ENCODE data around the gene ELOVL5. TPM values are rescaled to one million over a fixed set of nuclear protein-coding genes. Genes with fewer than 3 reads are reported as not detected.
"Not testable (repeated sequence)": the region's sequence is repeated elsewhere in the genome, so short reads cannot be mapped to it uniquely, and the experiment has no call there.

The ELOVL5 gene
- polyA plus RNA-seq, 3 donors: 38.8 to 302 (median 104) TPM

DNA sequence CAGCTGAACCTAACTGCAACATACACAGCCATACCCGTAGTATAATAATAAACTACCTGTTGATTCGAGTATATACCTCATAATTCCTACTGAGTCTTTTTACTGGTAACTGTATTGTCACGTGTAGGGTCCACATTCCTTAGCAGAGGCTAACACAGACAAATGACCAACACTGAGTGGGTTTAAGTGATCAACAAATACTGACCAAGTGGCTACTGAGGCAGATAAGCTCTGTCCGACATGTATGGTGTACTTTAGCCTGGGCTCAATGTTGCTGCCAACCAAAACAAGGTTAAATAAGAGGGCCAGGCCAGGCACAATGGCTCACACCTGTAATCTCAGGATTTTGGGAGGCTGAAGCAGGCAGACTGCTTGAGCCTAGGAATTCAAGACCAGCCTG is 12.7 kb downstream of the ELOVL5 start:
- no peak overlapping the region for H3K27ac ChIP-seq (ENCODE audit: low read depth, low read length)
- 63 to 82% (median 74%) methylated on average over 4 of the region's 4 CpGs for WGBS, 3 donors

DNA sequence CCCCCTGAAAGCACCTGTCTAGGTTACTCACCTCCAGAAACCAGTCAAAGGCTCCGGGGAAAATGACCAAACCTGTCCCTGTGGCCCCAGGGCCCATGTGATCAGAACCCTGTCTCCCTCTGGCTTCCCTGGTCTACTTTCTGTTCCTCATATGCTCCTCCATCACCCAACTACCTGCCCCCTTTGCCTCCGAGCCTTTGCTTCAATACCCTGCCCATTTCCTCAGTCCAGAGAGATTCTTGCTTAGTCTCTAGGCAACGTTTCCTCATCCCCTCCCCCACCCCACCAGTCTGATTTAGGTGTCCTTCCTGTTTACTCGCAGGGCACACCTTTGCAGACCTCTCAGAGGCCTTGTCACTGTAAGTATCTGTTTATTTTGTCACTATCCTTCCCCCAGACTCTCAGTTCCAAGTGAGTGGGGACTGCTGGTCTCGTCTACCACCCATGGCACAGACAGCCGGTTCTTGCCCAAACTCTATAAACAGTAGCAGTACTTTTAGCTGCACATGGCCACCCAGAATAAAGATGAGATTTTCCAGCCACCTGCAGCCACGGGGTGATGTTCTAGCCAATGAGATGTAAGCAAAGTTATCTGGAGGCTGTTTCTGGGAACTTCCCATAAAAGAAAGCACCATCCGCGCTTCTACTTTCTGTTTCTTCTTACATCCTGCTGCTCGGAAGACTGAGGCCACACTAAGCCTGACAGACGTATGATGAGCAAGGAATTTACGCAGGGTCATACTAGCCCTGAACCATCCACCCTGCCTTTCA is 13.3 kb downstream of the ELOVL5 start:
- WGBS, 3 donors: 34 to 73% (median 40%) methylated on average over 12 of the region's 12 CpGs
- no peak overlapping the region for H3K27ac ChIP-seq (ENCODE audit: low read depth, low read length)

DNA sequence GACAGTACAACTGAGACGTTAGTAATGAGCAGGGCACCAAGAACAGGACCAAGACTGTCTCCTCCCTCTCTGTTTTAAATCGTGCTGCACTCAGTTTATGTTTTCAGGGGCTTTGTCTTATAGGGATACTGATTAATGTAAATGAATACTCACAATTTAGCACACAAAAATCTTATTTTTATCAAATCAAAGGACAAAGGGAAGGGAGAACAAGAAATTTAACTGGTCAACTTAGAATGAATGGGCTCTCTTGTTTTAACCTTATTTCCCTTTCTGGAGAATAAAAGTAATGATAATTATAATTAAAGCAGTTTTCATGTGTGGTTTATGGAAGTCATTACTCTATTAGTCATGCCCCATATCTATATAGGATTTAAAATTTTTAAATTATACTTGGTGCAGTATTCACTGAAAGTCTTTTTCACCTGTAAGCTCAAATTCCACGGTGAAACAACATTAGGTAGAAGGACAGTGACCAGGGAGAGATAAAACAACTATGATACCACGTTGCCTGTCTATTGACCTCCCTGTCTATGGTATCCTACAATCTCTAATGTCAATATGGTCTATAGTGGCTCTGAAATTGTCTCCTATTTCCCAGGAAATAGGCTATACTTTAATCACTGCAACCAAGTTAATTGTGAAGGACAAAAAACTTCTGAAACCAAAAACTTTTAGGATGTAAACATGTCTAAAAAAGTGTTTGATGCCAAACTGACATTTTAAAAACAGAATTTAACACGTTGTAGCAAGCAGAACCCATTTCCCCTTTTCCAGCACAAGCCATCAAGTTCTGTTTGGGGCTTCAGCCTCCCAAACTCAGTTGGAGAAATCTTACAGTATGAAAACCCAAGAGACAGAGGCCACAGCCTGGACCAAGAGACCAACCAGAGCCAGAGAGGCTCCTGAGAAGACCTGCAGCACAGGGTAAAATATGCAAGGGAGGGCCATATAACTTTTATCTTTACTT is 15.0 kb downstream of the ELOVL5 start:
- 63 to 74% (median 73%) methylated on average over 5 of the region's 5 CpGs for WGBS, 3 donors
- H3K27ac ChIP-seq (ENCODE audit: low read depth, low read length): no peak overlapping the region

DNA sequence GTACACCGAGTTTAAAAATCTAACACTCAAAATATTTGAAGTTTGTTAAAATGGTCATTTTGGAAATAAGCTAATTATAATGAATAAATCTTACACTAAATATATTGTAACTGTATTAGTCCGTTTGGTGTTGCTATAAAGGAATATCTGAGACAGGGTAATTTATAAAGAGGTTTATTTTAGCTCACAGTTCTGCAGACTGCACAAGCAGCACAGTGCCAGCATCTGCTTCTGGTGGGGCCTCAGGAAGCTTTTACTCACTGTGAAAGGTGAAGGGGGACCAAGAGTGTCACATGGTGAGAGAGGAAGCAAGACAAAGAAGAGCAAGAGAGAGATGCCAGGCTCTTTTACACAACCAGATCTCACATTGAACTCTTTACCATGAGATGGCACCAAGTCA is 17.1 kb downstream of the ELOVL5 start:
- 91 to 95% (median 94%) methylated on average over 2 of the region's 2 CpGs for WGBS, 3 donors
- no peak overlapping the region for H3K27ac ChIP-seq (ENCODE audit: low read depth, low read length)

DNA sequence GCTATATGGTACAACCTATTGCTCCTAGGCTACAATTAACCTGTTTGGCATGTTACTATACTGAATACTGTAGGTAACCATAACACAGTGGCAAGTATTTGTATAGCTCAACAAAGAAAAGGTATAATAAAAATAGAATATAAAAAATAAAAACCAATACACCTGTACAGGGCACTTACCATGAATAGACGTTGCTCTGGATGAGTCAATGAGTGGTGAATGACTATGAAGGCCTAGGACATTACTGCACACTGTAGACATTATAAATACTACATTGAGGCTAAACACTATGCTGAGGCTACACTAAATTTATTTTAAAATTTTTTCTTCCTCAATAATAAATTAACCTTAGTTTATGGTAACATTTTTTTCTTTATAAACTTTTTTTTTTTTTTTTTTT is 18.6 kb downstream of the ELOVL5 start:
- 74 to 93% (median 92%) methylated on average over 1 of the region's 1 CpG for WGBS, 3 donors
- no peak overlapping the region for H3K27ac ChIP-seq (ENCODE audit: low read depth, low read length)

DNA sequence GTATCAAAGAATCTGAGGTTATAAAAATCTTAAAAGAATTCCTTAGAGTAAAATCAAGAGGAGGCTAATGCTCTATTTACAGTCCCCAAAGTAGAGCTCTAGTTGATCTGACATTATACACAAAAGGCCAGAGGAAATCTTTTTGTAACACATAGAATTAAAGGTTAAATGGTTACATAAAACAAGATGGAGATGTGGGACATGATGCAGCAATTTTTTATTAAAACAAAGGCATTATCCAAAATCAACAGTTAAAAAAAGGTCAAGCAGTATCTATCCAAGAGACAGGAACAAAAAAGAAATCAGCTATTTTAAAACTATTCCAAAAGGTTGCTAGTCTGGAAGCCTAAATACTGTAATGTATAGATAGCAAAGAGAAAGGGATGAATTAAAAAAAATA is 20.4 kb downstream of the ELOVL5 start:
- no peak overlapping the region for H3K27ac ChIP-seq (ENCODE audit: low read depth, low read length)

DNA sequence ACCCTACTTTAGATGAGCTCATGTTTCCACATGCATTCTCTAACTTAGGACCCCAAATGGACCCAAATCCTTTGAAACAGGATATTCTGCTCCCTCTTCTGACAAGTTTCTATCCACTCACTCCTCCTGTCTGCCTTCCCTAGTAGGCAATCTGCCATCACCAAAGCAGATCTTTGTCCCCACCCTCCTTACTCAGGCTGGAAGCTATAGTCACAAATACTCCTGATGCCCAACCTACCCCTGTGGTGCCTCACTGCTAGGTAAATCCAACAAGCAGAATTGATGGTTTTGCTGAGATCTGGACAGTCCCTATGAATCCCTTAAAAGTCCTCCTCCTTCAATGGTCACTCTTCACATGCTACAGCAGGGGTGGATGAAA is 21.7 kb downstream of the ELOVL5 start:
- no peak overlapping the region for H3K27ac ChIP-seq (ENCODE audit: low read depth, low read length)

DNA sequence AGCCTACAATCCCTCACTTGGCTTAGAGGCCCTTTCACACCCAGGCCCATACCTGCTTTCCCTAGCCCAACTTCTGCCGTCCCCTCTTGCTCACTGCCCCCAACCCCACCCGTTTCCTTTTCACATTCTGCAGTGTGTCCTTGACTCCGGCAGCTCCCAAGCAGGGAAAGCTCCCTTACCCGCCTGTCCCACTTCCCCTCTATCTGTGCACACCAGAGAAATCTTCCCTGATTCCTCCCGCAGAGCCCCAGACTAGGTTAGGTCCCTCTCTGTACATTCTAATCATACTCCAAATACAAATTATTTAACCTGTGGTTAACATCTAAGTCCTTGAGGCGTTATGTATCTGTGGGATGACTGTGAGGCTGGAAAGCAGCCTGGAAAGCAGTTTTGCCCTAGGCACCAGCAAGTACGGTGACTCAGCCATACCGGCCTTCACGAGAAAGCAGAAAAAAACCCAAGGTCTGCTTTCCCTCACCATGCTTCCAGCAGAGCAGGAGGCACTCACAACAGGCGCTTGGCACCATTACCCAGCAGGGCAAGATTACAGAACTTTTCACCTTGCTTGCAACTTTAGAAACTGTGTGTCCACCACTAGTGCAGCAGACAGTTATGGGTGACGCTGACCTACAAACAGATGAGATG is 22.3 kb downstream of the ELOVL5 start:
- 55 to 64% (median 57%) methylated on average over 11 of the region's 11 CpGs for WGBS, 3 donors
- no peak overlapping the region for H3K27ac ChIP-seq (ENCODE audit: low read depth, low read length)

DNA sequence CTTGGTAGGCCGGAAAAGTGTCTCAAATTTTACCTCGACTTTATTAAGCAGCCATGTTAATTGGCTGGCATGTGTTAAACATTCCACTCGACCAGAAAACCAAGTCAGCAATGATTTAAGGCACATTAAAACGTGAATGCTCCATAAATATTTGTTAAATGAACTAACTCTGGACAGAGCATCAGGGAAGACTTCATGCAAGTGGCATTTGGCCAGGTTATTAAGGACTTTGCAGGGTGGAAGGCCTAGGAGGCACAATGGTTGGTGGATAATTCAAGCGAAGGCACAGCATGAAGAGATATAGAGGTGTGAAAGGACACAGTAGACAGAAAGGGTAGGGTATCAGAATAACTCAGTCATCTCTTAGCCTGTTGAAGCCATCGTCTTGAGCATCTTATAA is 23.0 kb downstream of the ELOVL5 start:
- H3K27ac ChIP-seq (ENCODE audit: low read depth, low read length): no peak overlapping the region
- 74 to 90% (median 75%) methylated on average over 6 of the region's 6 CpGs for WGBS, 3 donors

DNA sequence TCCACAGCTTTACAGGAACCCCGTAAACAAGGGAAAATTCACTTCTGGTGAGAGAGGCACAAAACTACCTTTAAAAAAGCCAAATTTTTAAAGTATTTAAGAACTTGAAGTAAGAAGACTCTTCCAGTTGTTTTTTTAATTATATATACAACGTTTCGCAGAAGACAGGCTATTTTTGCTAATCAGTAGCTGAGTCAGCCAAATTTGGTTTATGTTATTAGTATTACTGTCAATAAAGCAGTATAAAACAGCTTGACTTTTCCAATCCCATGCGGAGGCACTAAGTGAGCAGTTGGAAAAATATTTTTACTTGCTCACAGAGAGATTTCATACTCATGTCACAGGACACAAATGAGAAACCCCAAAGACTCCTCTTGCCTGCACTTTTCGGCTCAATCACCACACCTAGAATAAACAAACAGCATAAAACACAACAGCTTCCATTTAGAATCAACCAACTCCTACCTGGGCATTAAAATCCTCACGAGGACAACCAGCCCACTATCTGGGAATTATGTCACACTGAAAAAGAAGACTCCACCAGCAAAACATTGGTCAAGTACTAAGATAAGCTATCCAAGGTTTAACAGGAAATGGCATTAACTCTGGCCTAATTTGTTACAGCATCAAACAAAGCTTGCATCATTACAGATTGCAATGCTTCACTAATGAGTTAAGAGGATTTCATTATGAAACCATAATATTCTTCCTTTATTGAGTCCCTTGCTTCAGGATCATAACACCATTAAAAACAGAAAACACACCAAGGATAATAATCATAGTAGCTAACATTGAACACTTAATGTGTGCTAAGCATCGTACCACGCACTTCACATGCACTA is 26.3 kb downstream of the ELOVL5 start:
- 64 to 76% (median 69%) methylated on average over 8 of the region's 8 CpGs for WGBS, 3 donors
- H3K27ac ChIP-seq (ENCODE audit: low read depth, low read length): no peak overlapping the region

DNA sequence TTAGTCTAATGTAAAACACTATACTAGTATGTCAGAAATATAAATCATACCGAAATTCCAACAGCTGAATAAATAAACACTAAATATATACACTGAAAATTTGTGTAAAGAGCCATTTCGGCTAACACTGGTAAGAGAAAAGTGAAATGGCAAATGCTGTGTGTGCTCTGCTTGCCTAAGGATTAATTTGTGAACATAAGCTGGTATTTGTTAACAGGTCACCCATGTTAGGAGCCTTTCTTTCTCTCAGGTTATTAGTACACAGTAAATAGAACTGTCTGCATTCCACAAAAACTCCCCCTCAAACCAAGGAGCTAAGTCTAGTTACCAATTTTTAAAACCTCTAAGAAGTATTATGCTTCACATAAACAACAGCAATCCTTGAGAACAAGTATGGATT is 27.0 kb downstream of the ELOVL5 start:
- WGBS, 3 donors: 58 to 83% (median 81%) methylated on average over 2 of the region's 2 CpGs
- H3K27ac ChIP-seq (ENCODE audit: low read depth, low read length): no peak overlapping the region

DNA sequence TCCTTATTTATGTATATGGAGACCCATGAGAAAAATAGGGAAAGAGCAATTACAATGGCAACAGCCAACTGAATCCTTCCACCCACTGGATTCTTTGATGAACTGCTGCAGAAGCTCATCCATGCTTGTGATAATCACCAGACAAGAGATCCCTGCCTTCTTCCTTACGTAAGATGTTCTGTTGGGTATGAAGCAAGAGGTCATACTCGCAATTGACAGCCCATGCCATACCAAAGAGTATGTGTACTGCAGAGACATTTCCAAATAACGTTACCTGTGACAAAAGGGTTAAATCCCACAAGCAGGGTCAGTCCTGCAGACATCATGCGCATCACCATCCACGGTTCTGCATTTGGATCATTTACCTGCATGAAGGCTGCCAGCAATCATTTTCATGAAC is 27.8 kb downstream of the ELOVL5 start:
- no peak overlapping the region for H3K27ac ChIP-seq (ENCODE audit: low read depth, low read length)
- 58 to 78% (median 60%) methylated on average over 5 of the region's 5 CpGs for WGBS, 3 donors

DNA sequence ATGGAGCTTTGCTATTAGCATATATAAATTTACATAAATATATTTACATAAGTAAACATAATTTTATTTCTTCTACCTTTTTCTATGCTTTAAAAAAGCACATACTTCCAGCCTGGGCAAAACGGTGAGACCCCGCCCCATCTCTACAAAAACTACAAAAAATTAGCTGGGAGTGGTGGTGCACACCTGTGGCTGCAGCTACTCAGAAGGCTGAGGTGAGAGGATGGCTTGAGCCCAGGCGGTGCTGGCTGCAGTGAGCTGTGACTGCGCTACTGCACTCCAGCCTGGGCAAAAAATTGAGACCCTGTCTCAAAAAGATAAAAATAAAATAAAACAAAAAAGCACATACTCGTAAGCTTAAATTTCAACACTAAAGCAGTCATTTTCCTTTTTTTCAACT is 30.3 kb downstream of the ELOVL5 start:
- WGBS, 3 donors: 93 to 94% (median 93%) methylated on average over 5 of the region's 5 CpGs
- no peak overlapping the region for H3K27ac ChIP-seq (ENCODE audit: low read depth, low read length)

DNA sequence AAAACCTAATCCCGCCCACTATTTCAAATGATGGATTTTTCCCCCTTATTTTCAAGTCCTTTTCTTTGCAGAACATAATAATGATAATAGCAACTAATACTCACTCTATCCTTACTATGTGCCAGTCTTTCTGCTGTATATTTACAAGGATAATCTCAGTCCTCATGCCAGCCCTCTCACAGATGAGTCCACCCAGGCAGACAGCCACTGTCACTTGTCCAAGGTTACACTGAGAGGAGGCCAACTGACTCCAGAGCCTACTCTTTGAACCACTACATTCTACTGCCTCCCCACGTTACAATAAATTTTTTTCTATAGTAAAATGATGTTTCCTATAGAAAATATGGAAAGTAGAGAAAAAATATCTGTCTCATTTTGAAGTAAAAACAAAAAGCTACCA is 30.9 kb downstream of the ELOVL5 start:
- WGBS, 3 donors: 78 to 93% (median 91%) methylated on average over 2 of the region's 2 CpGs
- no peak overlapping the region for H3K27ac ChIP-seq (ENCODE audit: low read depth, low read length)

DNA sequence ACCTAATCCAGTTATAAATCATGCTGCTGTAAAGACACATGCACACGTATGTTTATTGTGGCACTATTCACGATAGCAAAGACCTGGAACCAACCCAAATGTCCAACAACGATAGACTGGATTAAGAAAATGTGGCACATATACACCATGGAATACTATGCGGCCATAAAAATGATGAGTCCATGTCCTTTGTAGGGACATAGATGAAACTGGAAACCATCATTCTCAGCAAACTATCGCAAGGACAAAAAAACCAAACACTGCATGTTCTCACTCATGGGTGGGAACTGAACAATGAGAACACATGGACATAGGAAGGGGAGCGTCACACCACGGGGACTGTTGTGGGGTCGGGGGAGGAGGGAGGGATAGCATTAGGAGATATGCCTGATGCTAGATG is 31.5 kb downstream of the ELOVL5 start:
- H3K27ac ChIP-seq (ENCODE audit: low read depth, low read length): not testable (repeated sequence)
- 83 to 89% (median 87%) methylated on average over 8 of the region's 8 CpGs for WGBS, 3 donors

DNA sequence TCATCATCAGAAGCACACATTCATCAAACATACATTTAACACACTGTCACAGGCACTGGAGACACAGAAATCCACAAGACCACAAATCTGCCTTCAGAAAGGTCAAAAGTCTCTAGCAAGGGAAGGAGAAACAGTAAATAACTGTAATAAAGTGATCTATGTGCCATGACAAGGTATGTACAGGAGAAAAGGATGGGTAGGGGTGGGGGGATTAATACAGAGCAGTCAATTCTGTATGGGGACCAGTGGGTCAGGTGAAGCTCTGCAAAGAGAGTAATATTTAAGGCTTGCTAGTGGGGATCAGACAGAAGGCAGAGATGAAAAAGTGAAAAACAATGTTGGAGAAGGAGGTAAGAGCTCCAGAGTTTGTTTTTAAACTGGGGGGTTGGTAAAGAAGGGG is 32.6 kb downstream of the ELOVL5 start:
- H3K27ac ChIP-seq (ENCODE audit: low read depth, low read length): no peak overlapping the region

DNA sequence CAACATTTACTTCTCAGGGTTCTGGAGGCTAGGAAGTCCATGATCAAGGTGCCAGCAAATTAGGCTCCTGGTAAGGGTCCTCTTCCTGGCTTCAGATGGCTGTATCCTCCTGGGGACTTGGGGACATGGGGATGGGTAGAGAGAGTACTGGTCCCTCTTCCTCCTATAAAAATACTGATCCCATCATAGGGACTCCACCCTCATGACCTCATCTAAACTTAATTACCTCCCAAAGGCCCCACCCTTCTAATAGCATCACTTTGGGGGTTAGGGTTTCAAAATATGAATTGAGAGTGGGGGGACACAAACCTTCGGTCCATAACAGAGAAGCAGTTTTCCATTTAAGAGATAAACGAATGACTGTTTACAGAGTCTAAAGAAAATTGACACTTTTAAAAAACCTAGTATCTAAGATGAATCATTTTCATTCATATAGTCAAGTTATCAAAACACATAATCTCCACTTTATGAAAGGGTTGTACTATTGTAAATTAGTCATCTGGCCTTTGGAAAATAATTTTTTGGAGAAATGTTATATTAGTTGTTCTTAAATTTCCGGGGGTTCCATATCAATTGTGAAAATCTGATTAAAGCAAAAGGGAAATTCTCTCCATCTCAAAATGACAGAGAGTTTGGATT is 33.5 kb downstream of the ELOVL5 start:
- WGBS, 3 donors: 72 to 78% (median 74%) methylated on average over 3 of the region's 3 CpGs
- H3K27ac ChIP-seq (ENCODE audit: low read depth, low read length): no peak overlapping the region

DNA sequence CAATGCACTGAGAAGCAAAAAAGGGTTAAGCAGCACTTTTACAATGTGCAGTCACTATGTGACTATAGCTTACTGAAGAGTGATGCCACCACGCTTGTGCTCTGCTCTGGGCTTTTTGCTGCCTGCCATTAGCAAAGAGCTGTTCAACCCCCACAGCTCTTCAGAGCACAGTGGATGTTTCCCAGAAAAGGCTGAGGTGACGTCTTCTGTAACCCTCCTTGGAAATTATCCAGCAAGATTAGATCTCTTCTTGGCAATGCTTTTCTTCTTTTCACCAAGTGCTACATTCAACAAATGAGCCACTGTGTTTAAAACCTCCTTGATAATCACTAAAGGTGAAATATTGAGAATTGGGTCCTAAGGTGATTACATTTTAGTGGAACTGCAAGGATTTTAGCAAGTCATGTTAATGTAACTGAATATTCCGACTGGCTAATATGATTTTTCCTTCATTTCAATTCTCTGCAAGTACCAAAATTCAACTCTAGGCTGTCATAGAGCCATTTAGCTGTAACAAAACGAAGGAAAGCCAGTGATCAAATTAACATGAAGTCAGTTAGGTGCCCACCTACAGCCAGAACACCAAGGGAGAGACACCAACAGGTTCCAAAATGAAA is 34.9 kb downstream of the ELOVL5 start:
- 56 to 68% (median 57%) methylated on average over 4 of the region's 4 CpGs for WGBS, 3 donors
- H3K27ac ChIP-seq (ENCODE audit: low read depth, low read length): no peak overlapping the region
